ENCODE measurements around the gene DNAH12. TPM values are rescaled to one million over a fixed set of nuclear protein-coding genes. Genes with fewer than 3 reads are reported as not detected.
A peak's percentile ranks its signal among the peaks of the same experiment; 100 is the strongest.

Gene DNAH12
- polyA plus RNA-seq, 2 of the 4 experiments (the other 2 are of a cell fraction) = 0.05 to 0.09 TPM

GRCh38 chr3:57555738-57556458 lies 11.8 kb upstream of the DNAH12 start, which contains the start of gene PDE12 (continued):
- TF ChIP-seq CTCF (IDR thresholded peaks at IDR 0.05) (no peak), REST (IDR thresholded peaks at IDR 0.05) (peak; percentile 87), SMC3 (IDR thresholded peaks at IDR 0.05) (no peak), HEYL (CRISPR knock-in tag; IDR thresholded peaks at IDR 0.05) (peak; percentile 8; the same call in 1 of the 2 replicates), RAD21 (conservative IDR thresholded peaks at IDR 0.05 in 1 of 2, IDR thresholded peaks at IDR 0.05 in 1 of 2) (no peak), PBX3 (IDR thresholded peaks at IDR 0.05) (no peak), EHMT2 (IDR thresholded peaks at IDR 0.05; ENCODE audit: low read depth) (no peak), ZFP36 (IDR thresholded peaks at IDR 0.05; ENCODE audit: borderline replicate concordance, partially characterized antibody) (no peak), RARB (CRISPR knock-in tag; IDR thresholded peaks at IDR 0.05) (peak; percentile 99), BCL3 (IDR thresholded peaks at IDR 0.05) (0 out of 3 replicates have a peak, but pooled peaks have one; percentile 13), MAZ (IDR thresholded peaks at IDR 0.05; ENCODE audit: borderline replicate concordance, low read depth, low read length) (no peak), FOSL2 (IDR thresholded peaks at IDR 0.05) (0 out of 2 replicates have a peak, but pooled peaks have one; percentile 27), FOSL2 (CRISPR knock-in tag; IDR thresholded peaks at IDR 0.05) (peak; percentile 73), JUN (IDR thresholded peaks at IDR 0.05) (peak; percentile 42 to 82; a peak in 4 of 5 replicates), TP53 (CRISPR knock-in tag; IDR thresholded peaks at IDR 0.05) (0 out of 2 replicates have a peak, but pooled peaks have one; percentile 71), MYC (IDR thresholded peaks at IDR 0.05; ENCODE audit: borderline replicate concordance, low read length) (peak; percentile 70; the same call in 1 of the 2 replicates), ESRRA (IDR thresholded peaks at IDR 0.05; ENCODE audit: borderline replicate concordance, low read length) (no peak; the same call in 1 of the 2 replicates), CHD4 (IDR thresholded peaks at IDR 0.05; ENCODE audit: borderline replicate concordance) (no peak), CEBPB (IDR thresholded peaks at IDR 0.05) (no peak), HDAC2 (IDR thresholded peaks at IDR 0.05) (no peak), E2F6 (IDR thresholded peaks at IDR 0.05; ENCODE audit: borderline replicate concordance, low read depth) (peak; percentile 90), USF2 (IDR thresholded peaks at IDR 0.05) (peak; percentile 92), POLR2AphosphoS2 (conservative IDR thresholded peaks at IDR 0.05; ENCODE audit: low read length) (no peak), POLR2A (IDR thresholded peaks at IDR 0.05; ENCODE audit: low read length) (peak; percentile 51), EP300 (IDR thresholded peaks at IDR 0.05) (no peak), CBX2 (IDR thresholded peaks at IDR 0.05; ENCODE audit: borderline replicate concordance, low read depth) (no peak), NPAS2 (CRISPR knock-in tag; IDR thresholded peaks at IDR 0.05; ENCODE audit: borderline replicate concordance) (peak; percentile 89; the same call in 1 of the 2 replicates), ATOH8 (CRISPR knock-in tag; IDR thresholded peaks at IDR 0.05; ENCODE audit: low read depth) (no peak)

All from A549 (cell line).